Measurements from ENCODE around the gene RETREG3.
"Not testable (repeated sequence)": the region's sequence is repeated elsewhere in the genome, so short reads cannot be mapped to it uniquely, and the experiment has no call there.

Gene RETREG3

DNA sequence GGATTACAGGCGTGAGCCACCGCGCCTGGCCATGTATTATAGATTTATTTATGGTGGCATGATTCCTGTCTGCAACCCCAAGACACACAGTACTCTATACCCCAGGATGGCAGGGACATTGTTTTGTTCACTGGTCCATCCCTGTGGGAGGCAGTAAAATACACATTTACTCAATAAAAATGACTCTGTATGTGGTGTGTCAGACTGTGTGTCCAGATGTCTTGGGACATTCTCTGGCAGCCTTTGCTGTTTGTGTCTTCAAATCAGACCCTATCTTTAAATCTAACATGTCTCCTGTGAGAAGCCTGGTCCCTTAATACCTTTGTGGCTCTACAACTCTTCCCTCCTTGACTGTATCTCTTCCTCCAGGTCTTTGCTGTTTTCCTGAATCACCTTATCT is 48.9 kb downstream of the RETREG3 start:
- Histone ChIP-seq H3K79me2 (ENCODE audit: insufficient read depth, low read length) (peaks cover 27% of the 10 kb centered on the region), H3K4me2 (ENCODE audit: low read depth, low read length, poor library complexity, severe bottlenecking) (peak overlapping the region; percentile 14)
- no peak for TF ChIP-seq CTCF (IDR thresholded peaks at IDR 0.05; ENCODE audit: insufficient read depth, low read length, poor library complexity, severe bottlenecking)
- no peak for TF ChIP-seq EZH2phosphoT487 (conservative IDR thresholded peaks at IDR 0.05; ENCODE audit: low read length)

GRCh38 chr17:42559075-42559474 is 50.1 kb downstream of the RETREG3 start:
- no peak overlapping the region for H3K4me2 ChIP-seq (ENCODE audit: low read depth, low read length, poor library complexity, severe bottlenecking)
- no peaks in the 10 kb centered on the region for H3K36me3 ChIP-seq (ENCODE audit: low read length)
- H3K79me2 ChIP-seq (ENCODE audit: insufficient read depth, low read length), result peaks cover 26% of the 10 kb centered on the region
- no peaks in the 10 kb centered on the region for H3K9me3 ChIP-seq (ENCODE audit: insufficient read depth, low read length)
- no peaks in the 10 kb centered on the region; the same call in 1 of the 2 replicates for H3F3A ChIP-seq (ENCODE audit: insufficient read depth)
- no peak overlapping the region for H2AFZ ChIP-seq (ENCODE audit: low read depth, low read length, severe bottlenecking)
- no peak overlapping the region for H3K9ac ChIP-seq (ENCODE audit: low read length)
- no peaks in the 10 kb centered on the region for H3K27me3 ChIP-seq (ENCODE audit: low read length)
- no peak overlapping the region for H3K27ac ChIP-seq (ENCODE audit: low read depth, low read length)
- no peak for TF ChIP-seq EZH2phosphoT487 (conservative IDR thresholded peaks at IDR 0.05; ENCODE audit: low read length)
- TF ChIP-seq CTCF (IDR thresholded peaks at IDR 0.05; ENCODE audit: insufficient read depth, low read length, poor library complexity, severe bottlenecking), result no peak
- no peaks in the 10 kb centered on the region for H3K9me2 ChIP-seq (replicated peaks; ENCODE audit: insufficient read depth, low read length)
- no peaks in the 10 kb centered on the region for H4K20me1 ChIP-seq (ENCODE audit: low read depth, low read length)
- H3K4me3 ChIP-seq (ENCODE audit: insufficient read depth, low read length, poor library complexity, severe bottlenecking), result no peak overlapping the region

More for the DNA sequence above, 48.9 kb downstream of the RETREG3 start:
- Histone ChIP-seq H2AFZ (ENCODE audit: low read depth, low read length, severe bottlenecking) (no peak overlapping the region), H3K27me3 (ENCODE audit: low read length) (no peaks in the 10 kb centered on the region), H3K36me3 (ENCODE audit: low read length) (no peaks in the 10 kb centered on the region), H4K20me1 (ENCODE audit: low read depth, low read length) (no peaks in the 10 kb centered on the region), H3K9me3 (ENCODE audit: insufficient read depth, low read length) (no peaks in the 10 kb centered on the region), H3K9me2 (replicated peaks; ENCODE audit: insufficient read depth, low read length) (no peaks in the 10 kb centered on the region), H3K4me3 (ENCODE audit: insufficient read depth, low read length, poor library complexity, severe bottlenecking) (no peak overlapping the region), H3K9ac (ENCODE audit: low read length) (no peak overlapping the region), H3K27ac (ENCODE audit: low read depth, low read length) (no peak overlapping the region), H3F3A (ENCODE audit: insufficient read depth) (no peaks in the 10 kb centered on the region; the same call in 1 of the 2 replicates)

- not testable (repeated sequence) for H3F3A ChIP-seq (ENCODE audit: insufficient read depth); H3K79me2 ChIP-seq (ENCODE audit: insufficient read depth, low read length); H2AFZ ChIP-seq (ENCODE audit: low read depth, low read length, severe bottlenecking); H3K9me3 ChIP-seq (ENCODE audit: insufficient read depth, low read length); H3K36me3 ChIP-seq (ENCODE audit: low read length); H3K27me3 ChIP-seq (ENCODE audit: low read length); H3K4me3 ChIP-seq (ENCODE audit: insufficient read depth, low read length, poor library complexity, severe bottlenecking); H3K27ac ChIP-seq (ENCODE audit: low read depth, low read length); H3K9me2 ChIP-seq (replicated peaks; ENCODE audit: insufficient read depth, low read length); H3K4me2 ChIP-seq (ENCODE audit: low read depth, low read length, poor library complexity, severe bottlenecking); H4K20me1 ChIP-seq (ENCODE audit: low read depth, low read length)
- H3K9ac ChIP-seq (ENCODE audit: low read length), result 0 out of 2 replicates have a peak overlapping the region, but pooled peaks have one; percentile 77
These were observed 53.1 kb downstream of the RETREG3 start for GRCh38 chr17:42555961-42556617.

GRCh38 chr17:42555122-42555622 is 54.0 kb downstream of the RETREG3 start:
- no peaks in the 10 kb centered on the region for H3K36me3 ChIP-seq (ENCODE audit: low read length)
- H3K27me3 ChIP-seq (ENCODE audit: low read length), result no peaks in the 10 kb centered on the region
- H3K4me3 ChIP-seq (ENCODE audit: insufficient read depth, low read length, poor library complexity, severe bottlenecking), result peak overlapping the region; percentile 66
- H3K9me3 ChIP-seq (ENCODE audit: insufficient read depth, low read length), result no peaks in the 10 kb centered on the region
- H3K9me2 ChIP-seq (replicated peaks; ENCODE audit: insufficient read depth, low read length), result no peaks in the 10 kb centered on the region
- peak overlapping the region; percentile 44 for H3K27ac ChIP-seq (ENCODE audit: low read depth, low read length)
- peak overlapping the region; percentile 77 for H3K9ac ChIP-seq (ENCODE audit: low read length)
- peak overlapping the region; percentile 70 for H2AFZ ChIP-seq (ENCODE audit: low read depth, low read length, severe bottlenecking)
- peak overlapping the region; percentile 80 for H3K4me2 ChIP-seq (ENCODE audit: low read depth, low read length, poor library complexity, severe bottlenecking)
- H3F3A ChIP-seq (ENCODE audit: insufficient read depth), result no peaks in the 10 kb centered on the region; the same call in 1 of the 2 replicates
- TF ChIP-seq EZH2phosphoT487 (conservative IDR thresholded peaks at IDR 0.05; ENCODE audit: low read length) (no peak), CTCF (IDR thresholded peaks at IDR 0.05; ENCODE audit: insufficient read depth, low read length, poor library complexity, severe bottlenecking) (no peak)
- H4K20me1 ChIP-seq (ENCODE audit: low read depth, low read length), result no peaks in the 10 kb centered on the region
- no peaks in the 10 kb centered on the region for H3K79me2 ChIP-seq (ENCODE audit: insufficient read depth, low read length)

All from SU-DHL-6 (cell line).